GM23338 (cell line): ENCODE measurements around the gene PPP1R3E. TPM values are rescaled to one million over a fixed set of nuclear protein-coding genes. Genes with fewer than 3 reads are reported as not detected.

Experiments
- ATAC-seq: fragments of 200-7000 bp; cut with Tn5 transposase; 3 replicates; pipeline ENCODE4 v1.9.1; 2020
- DNase-seq: peaks from one replicate; pipeline ENCODE4 v3.0.0-alpha.2; 2015; ENCODE audit warnings: low spot score
- H2AFZ ChIP-seq: fragments of 200-600 bp; sonication (generic); 2 replicates; pipeline ENCODE4 v1.8.0; 2016; ENCODE audit warnings: antibody characterized with exemption, mild to moderate bottlenecking, moderate library complexity
- H3F3A ChIP-seq: fragments of 200-600 bp; sonication (generic); replicated peaks from 2 replicates; pipeline ENCODE4 v1.8.0; 2017; ENCODE audit warnings: antibody characterized with exemption, mixed run types, low read depth
- H3K27ac ChIP-seq: fragments of 200-600 bp; sonication (generic); 2 replicates; pipeline ENCODE4 v1.6.1; 2016; ENCODE audit warnings: low read depth
- H3K27me3 ChIP-seq: fragments of 200-600 bp; sonication (generic); 2 replicates; pipeline ENCODE4 v1.8.0; 2016; ENCODE audit warnings: mild to moderate bottlenecking, mixed run types, moderate library complexity; ENCODE audit not compliant: insufficient read depth
- H3K36me3 ChIP-seq: fragments of 200-600 bp; sonication (generic); 2 replicates; pipeline ENCODE4 v1.8.0; 2016; ENCODE audit warnings: mild to moderate bottlenecking; ENCODE audit not compliant: insufficient read depth
- H3K4me1 ChIP-seq: fragments of 200-600 bp; sonication (generic); 2 replicates; pipeline ENCODE4 v1.8.0; 2016; ENCODE audit warnings: mild to moderate bottlenecking, moderate library complexity; ENCODE audit not compliant: insufficient read depth
- H3K4me2 ChIP-seq: fragments of 200-600 bp; sonication (generic); 2 replicates; pipeline ENCODE4 v1.7.1; 2017; ENCODE audit warnings: mixed run types
- H3K4me3 ChIP-seq: fragments of 200-600 bp; sonication (generic); 2 replicates; pipeline ENCODE4 v1.6.1; 2016; ENCODE audit warnings: mixed run types
- H3K79me2 ChIP-seq: fragments of 200-600 bp; sonication (generic); replicated peaks from 2 replicates; pipeline ENCODE4 v1.8.0; 2017; ENCODE audit warnings: mild to moderate bottlenecking; ENCODE audit not compliant: insufficient read depth
- H3K9me2 ChIP-seq: fragments of 200-600 bp; sonication (generic); 2 replicates; pipeline ENCODE4 v1.8.0; 2017; ENCODE audit not compliant: insufficient read depth
- H4K20me1 ChIP-seq: fragments of 200-600 bp; sonication (generic); replicated peaks from 2 replicates; pipeline ENCODE4 v1.8.0; 2017; ENCODE audit warnings: mild to moderate bottlenecking; ENCODE audit not compliant: insufficient read depth
- H3K27ac Mint-ChIP-seq: 2 replicates; pipeline ENCODE4 v1.8.0; 2020; ENCODE audit warnings: inconsistent platforms, mild to moderate bottlenecking, moderate library complexity, mixed read lengths
- H3K27me3 Mint-ChIP-seq: 3 replicates; pipeline ENCODE4 v1.8.0; 2022; ENCODE audit warnings: low read depth, mild to moderate bottlenecking, moderate library complexity, mixed read lengths, inconsistent platforms; ENCODE audit not compliant: insufficient read depth, poor library complexity
- H3K36me3 Mint-ChIP-seq: 3 replicates; pipeline ENCODE4 v1.8.0; 2021; ENCODE audit warnings: low read depth, mild to moderate bottlenecking, inconsistent platforms, moderate library complexity, mixed read lengths
- H3K4me1 Mint-ChIP-seq: 3 replicates; pipeline ENCODE4 v1.8.0; 2020; ENCODE audit warnings: mild to moderate bottlenecking, inconsistent platforms, mixed read lengths
- H3K4me3 Mint-ChIP-seq: 3 replicates; pipeline ENCODE4 v1.8.0; 2021; ENCODE audit warnings: moderate library complexity, mild to moderate bottlenecking, inconsistent platforms, mixed read lengths
- H3K9me3 Mint-ChIP-seq: 3 replicates; pipeline ENCODE4 v1.8.0; 2020; ENCODE audit warnings: moderate library complexity, mild to moderate bottlenecking, inconsistent platforms, mixed read lengths
- CREB1 ChIP-seq: fragments of 250-450 bp; sonication (Bioruptor Pico); IDR thresholded peaks from 2 replicates; pipeline ENCODE4 v1.5.0; 2020; ENCODE audit warnings: low read depth, mild to moderate bottlenecking, moderate library complexity
- CTCF ChIP-seq, 2 experiments: fragments of 200-600 bp in 1 of 2; sonication (generic) in 1 of 2; conservative IDR thresholded peaks; 2 replicates each; pipeline versions ENCODE4 v1.5.1 to v1.6.1; 2016 to 2017; ENCODE audit warnings: antibody characterized with exemption in 2 of 2, low read depth in 2 of 2, mild to moderate bottlenecking in 2 of 2, moderate library complexity in 1 of 2
- EZH2phosphoT487 ChIP-seq: fragments of 200-600 bp; sonication (generic); IDR thresholded peaks from one replicate; pipeline ENCODE4 v1.8.1; 2018; ENCODE audit warnings: antibody characterized with exemption; ENCODE audit not compliant: unreplicated experiment
- NANOG ChIP-seq: IDR thresholded peaks from 2 replicates; pipeline ENCODE4 v1.6.1; 2016; ENCODE audit warnings: antibody characterized with exemption, borderline replicate concordance
- REST ChIP-seq: IDR thresholded peaks from one replicate; pipeline ENCODE4 v1.6.1; 2018; ENCODE audit warnings: antibody characterized with exemption; ENCODE audit not compliant: unreplicated experiment
- STAT1 ChIP-seq: IDR thresholded peaks from one replicate; pipeline ENCODE4 v1.6.1; 2016; ENCODE audit warnings: antibody characterized with exemption; ENCODE audit not compliant: unreplicated experiment
- ZNF114 ChIP-seq: fragments of 250-450 bp; sonication (Bioruptor Pico); IDR thresholded peaks from 2 replicates; pipeline ENCODE4 v1.5.0; 2020; ENCODE audit warnings: mild to moderate bottlenecking, moderate library complexity
- ZNF331 ChIP-seq: fragments of 250-450 bp; sonication (Bioruptor Pico); IDR thresholded peaks from 2 replicates; pipeline ENCODE4 v1.5.0; 2020; ENCODE audit warnings: low read depth, mild to moderate bottlenecking, moderate library complexity
- ZNF462 ChIP-seq: fragments of 250-450 bp; sonication (Bioruptor Pico); IDR thresholded peaks from 2 replicates; pipeline ENCODE4 v1.5.0; 2020; ENCODE audit warnings: mild to moderate bottlenecking, moderate library complexity
- polyA plus RNA-seq: library from polyadenylated mRNA; unstranded; fragments of >200 nt; fragmentation: Nextera tagmentation; extraction: Ambion mirVana; gene quantifications from 2 replicates; pipeline ENCODE4 v1.2.1, GENCODE V29; 2016
- total RNA-seq: library from RNA; depleted of rRNA; stranded (reverse); fragments of >200 nt; shearing (Covaris generic); gene quantifications from 2 replicates; pipeline ENCODE4 v1.2.3, GENCODE V29; 2014
- TF ChIP-seq, protein P1 (sequence below): IDR thresholded peaks from 2 replicates; pipeline ENCODE4 v1.6.1; 2016; ENCODE audit warnings: antibody characterized with exemption

The PPP1R3E gene
- total and polyA plus RNA-seq, 2 experiments from 2014 or later: 2.3 to 2.5 TPM

GRCh38 chr14:23348297-23348655 lies 45.6 kb upstream of the PPP1R3E start:
- H3K9me2 ChIP-seq: no peaks in the 10 kb centered on the region
- peaks cover 15% of the 10 kb centered on the region for H3K4me1 ChIP-seq
- H2AFZ ChIP-seq: no peak overlapping the region
- Mint-ChIP-seq H3K27ac (no peak overlapping the region; the same call in 1 of the 2 replicates), H3K27me3 (peaks cover 9% of the 10 kb centered on the region), H3K9me3 (no peaks in the 10 kb centered on the region; the same call in 1 of the 3 replicates), H3K36me3 (peaks cover 9% of the 10 kb centered on the region), H3K4me1 (peaks cover 20% of the 10 kb centered on the region), H3K4me3 (no peak overlapping the region)
- H3F3A ChIP-seq: peaks cover 6% of the 10 kb centered on the region; the same call in 1 of the 2 replicates
- H4K20me1 ChIP-seq: peaks cover 5% of the 10 kb centered on the region; the same call in 1 of the 2 replicates
- H3K27ac ChIP-seq: no peak overlapping the region
- ATAC-seq (no peak), DNase-seq (no peak)
- TF ChIP-seq CTCF (conservative IDR thresholded peaks at IDR 0.05; ENCODE audit: low read depth in 2 of 2) (no peak), CREB1 (CRISPR knock-in tag) (no peak), ZNF462 (CRISPR knock-in tag) (no peak), ZNF331 (no peak), ZNF114 (CRISPR knock-in tag) (no peak), EZH2phosphoT487 (no peak), STAT1 (no peak), NANOG (no peak), REST (no peak)
- TF ChIP-seq, protein P1, sequence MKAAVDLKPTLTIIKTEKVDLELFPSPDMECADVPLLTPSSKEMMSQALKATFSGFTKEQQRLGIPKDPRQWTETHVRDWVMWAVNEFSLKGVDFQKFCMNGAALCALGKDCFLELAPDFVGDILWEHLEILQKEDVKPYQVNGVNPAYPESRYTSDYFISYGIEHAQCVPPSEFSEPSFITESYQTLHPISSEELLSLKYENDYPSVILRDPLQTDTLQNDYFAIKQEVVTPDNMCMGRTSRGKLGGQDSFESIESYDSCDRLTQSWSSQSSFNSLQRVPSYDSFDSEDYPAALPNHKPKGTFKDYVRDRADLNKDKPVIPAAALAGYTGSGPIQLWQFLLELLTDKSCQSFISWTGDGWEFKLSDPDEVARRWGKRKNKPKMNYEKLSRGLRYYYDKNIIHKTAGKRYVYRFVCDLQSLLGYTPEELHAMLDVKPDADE: no peak
- H3K79me2 ChIP-seq: no peaks in the 10 kb centered on the region
- no peak overlapping the region for H3K4me3 ChIP-seq
- H3K36me3 ChIP-seq: no peaks in the 10 kb centered on the region
- no peak overlapping the region for H3K4me2 ChIP-seq
- H3K27me3 ChIP-seq: peaks cover 19% of the 10 kb centered on the region
